Activated naive CD4-positive, alpha-beta T cell treated with anti-CD3 and anti-CD28 coated beads, Interleukin-2, amount 10 ng/mL, durations not matched to agents 7 days and 5 days (primary cell): Measurements from ENCODE around the gene OPCML.

Experiments used
- CTCF ChIA-PET: fragments of 350-600 bp; sonication (Branson Sonifier 250); formaldehyde crosslinking; loops from one replicate; lab custom pipeline; 2021; ENCODE audit warnings: antibody characterized with exemption; lab: Charles Lee
- DNase-seq: peaks from one replicate; pipeline ENCODE4 v3.0.0-alpha.2; 2020
- H3K27ac Mint-ChIP-seq: one replicate; pipeline ENCODE4 v1.8.0; 2021; ENCODE audit warnings: mild to moderate bottlenecking, moderate library complexity, mixed read lengths
- H3K27me3 Mint-ChIP-seq: one replicate; pipeline ENCODE4 v1.8.0; 2021; ENCODE audit warnings: mild to moderate bottlenecking, mixed read lengths
- H3K36me3 Mint-ChIP-seq: one replicate; pipeline ENCODE4 v1.8.0; 2021; ENCODE audit warnings: mixed read lengths
- H3K4me1 Mint-ChIP-seq: one replicate; pipeline ENCODE4 v1.8.0; 2021; ENCODE audit warnings: mixed read lengths
- H3K4me3 Mint-ChIP-seq: one replicate; pipeline ENCODE4 v1.8.0; 2021; ENCODE audit warnings: mild to moderate bottlenecking, moderate library complexity, mixed read lengths
- H3K9me3 Mint-ChIP-seq: one replicate; pipeline ENCODE4 v1.8.0; 2021; ENCODE audit warnings: mixed read lengths

Gene OPCML

GRCh38 chr11:133441964-133442660, 90.2 kb downstream of the OPCML start:
- Mint-ChIP-seq H3K27ac (no peak overlapping the region), H3K4me1 (no peaks in the 10 kb centered on the region), H3K27me3 (no peaks in the 10 kb centered on the region), H3K9me3 (no peaks in the 10 kb centered on the region), H3K36me3 (no peaks in the 10 kb centered on the region), H3K4me3 (no peak overlapping the region)
- no peak for DNase-seq
- CTCF ChIA-PET: no interaction called here

DNA sequence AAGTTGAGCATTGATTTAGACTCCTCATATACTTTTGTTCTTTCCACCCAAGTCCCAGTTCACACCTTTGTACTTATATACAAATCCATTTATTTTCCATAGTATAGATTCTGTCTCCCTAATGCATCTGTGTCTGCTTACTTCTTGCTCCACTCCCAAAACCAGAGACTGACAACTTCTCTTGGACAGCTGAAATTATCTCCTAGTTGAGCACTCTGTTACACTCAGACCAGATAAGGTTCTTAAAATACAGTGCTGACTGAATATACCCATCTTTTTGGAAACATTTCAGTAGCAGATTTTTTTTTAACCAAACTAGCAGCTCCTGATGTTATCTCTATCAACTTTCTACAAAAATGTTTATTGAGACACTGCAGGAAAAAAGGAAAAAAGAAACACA, 106.3 kb downstream of the OPCML start:
- CTCF ChIA-PET: no interaction called here

GRCh38 chr11:133425245-133425644, 107.1 kb downstream of the OPCML start:
- CTCF ChIA-PET: no interaction called here
- Mint-ChIP-seq H3K27me3 (no peaks in the 10 kb centered on the region), H3K4me3 (no peak overlapping the region), H3K4me1 (no peaks in the 10 kb centered on the region), H3K27ac (no peak overlapping the region), H3K36me3 (no peaks in the 10 kb centered on the region), H3K9me3 (no peaks in the 10 kb centered on the region)
- DNase-seq: no peak

More for the DNA sequence above, 106.3 kb downstream of the OPCML start:
- Mint-ChIP-seq H3K4me1 (no peaks in the 10 kb centered on the region), H3K36me3 (no peaks in the 10 kb centered on the region), H3K27ac (no peak overlapping the region), H3K4me3 (no peak overlapping the region), H3K9me3 (no peaks in the 10 kb centered on the region), H3K27me3 (no peaks in the 10 kb centered on the region)
- DNase-seq: no peak

- H3K4me3 Mint-ChIP-seq: no peak overlapping the region
- H3K9me3 Mint-ChIP-seq: no peaks in the 10 kb centered on the region
- H3K27ac Mint-ChIP-seq: no peak overlapping the region
- no peaks in the 10 kb centered on the region for H3K4me1 Mint-ChIP-seq
- CTCF ChIA-PET: no interaction called here
- no peaks in the 10 kb centered on the region for H3K27me3 Mint-ChIP-seq
- H3K36me3 Mint-ChIP-seq: no peaks in the 10 kb centered on the region
- DNase-seq: no peak
Measured at GRCh38 chr11:133418218-133418617, 114.1 kb downstream of the OPCML start.

GRCh38 chr11:133414506-133414905, 117.8 kb downstream of the OPCML start:
- H3K9me3 Mint-ChIP-seq: no peaks in the 10 kb centered on the region
- H3K27ac Mint-ChIP-seq: no peak overlapping the region
- no peaks in the 10 kb centered on the region for H3K36me3 Mint-ChIP-seq
- H3K27me3 Mint-ChIP-seq: no peaks in the 10 kb centered on the region
- no peak overlapping the region for H3K4me3 Mint-ChIP-seq
- no peaks in the 10 kb centered on the region for H3K4me1 Mint-ChIP-seq
- no peak for DNase-seq
- CTCF ChIA-PET: no interaction called here

GRCh38 chr11:133413703-133414102, 118.6 kb downstream of the OPCML start:
- H3K9me3 Mint-ChIP-seq: no peaks in the 10 kb centered on the region
- no peak overlapping the region for H3K4me3 Mint-ChIP-seq
- CTCF ChIA-PET: no interaction called here
- no peak for DNase-seq
- no peaks in the 10 kb centered on the region for H3K27me3 Mint-ChIP-seq
- no peaks in the 10 kb centered on the region for H3K36me3 Mint-ChIP-seq
- no peak overlapping the region for H3K27ac Mint-ChIP-seq
- H3K4me1 Mint-ChIP-seq: no peaks in the 10 kb centered on the region

DNA sequence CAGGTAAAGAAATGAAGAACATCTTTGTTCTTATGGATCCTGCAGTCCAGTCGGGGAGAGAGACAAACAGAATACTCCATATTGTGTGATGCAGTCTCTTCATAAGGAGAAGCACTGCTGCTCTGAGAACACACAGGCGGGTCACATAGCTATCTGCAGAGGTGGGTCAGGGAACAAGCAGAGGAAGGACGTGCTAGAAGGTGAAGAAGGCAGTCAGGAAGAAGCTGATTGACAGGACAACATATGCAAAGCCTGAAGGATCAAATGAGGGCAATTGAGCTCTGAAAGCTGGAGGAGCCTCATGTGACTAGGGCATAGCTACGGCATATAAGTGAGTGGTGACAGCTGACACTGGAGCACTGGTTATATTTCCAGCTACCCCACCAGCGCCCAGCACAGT, 122.5 kb downstream of the OPCML start:
- no peak for DNase-seq
- H3K36me3 Mint-ChIP-seq: no peaks in the 10 kb centered on the region
- no peaks in the 10 kb centered on the region for H3K27me3 Mint-ChIP-seq
- no peaks in the 10 kb centered on the region for H3K4me1 Mint-ChIP-seq
- CTCF ChIA-PET: no interaction called here
- H3K27ac Mint-ChIP-seq: no peak overlapping the region
- no peak overlapping the region for H3K4me3 Mint-ChIP-seq
- H3K9me3 Mint-ChIP-seq: no peaks in the 10 kb centered on the region

DNA sequence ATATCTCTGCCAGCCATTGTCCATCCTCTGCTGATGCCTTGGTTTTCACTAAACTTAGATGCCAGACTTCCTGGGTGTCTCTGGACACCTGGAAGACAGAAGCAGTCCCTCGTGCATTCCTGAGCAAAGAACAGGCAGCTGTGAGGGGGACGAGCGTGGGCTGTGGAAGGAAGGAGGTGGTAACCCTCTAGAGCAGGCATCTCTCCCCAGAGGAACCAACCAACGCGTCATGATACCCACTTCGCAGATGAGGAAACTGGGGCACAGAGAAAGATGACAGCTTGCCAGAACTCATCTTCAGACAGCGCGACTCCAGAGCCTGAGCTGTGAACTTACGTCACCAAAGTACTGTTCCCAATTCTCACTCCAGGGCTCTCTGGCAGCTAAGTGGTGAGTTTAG, 123.4 kb downstream of the OPCML start:
- CTCF ChIA-PET: no interaction called here
- Mint-ChIP-seq H3K4me1 (no peaks in the 10 kb centered on the region), H3K9me3 (no peaks in the 10 kb centered on the region), H3K36me3 (no peaks in the 10 kb centered on the region), H3K27me3 (no peaks in the 10 kb centered on the region), H3K4me3 (no peak overlapping the region), H3K27ac (no peak overlapping the region)
- DNase-seq: no peak

DNA sequence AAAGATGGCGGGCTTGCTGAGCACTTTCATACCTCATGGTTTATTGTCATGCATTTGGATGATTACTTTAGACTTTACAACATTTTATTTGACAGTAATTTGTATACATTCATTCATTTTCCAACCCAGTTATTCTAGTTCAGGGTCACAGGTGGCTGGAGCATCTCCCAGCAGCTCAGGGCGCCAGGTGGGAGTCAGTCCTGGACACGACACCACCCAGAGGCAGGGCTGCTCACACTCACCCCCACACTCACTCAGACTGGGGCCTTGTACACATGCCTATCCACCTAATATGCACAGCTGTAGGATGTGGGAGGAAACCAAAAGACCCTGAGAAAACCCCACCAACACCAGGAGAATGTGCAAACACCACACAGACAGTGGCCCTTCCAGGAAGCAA, 123.9 kb downstream of the OPCML start:
- no peak overlapping the region for H3K4me3 Mint-ChIP-seq
- no peak for DNase-seq
- H3K9me3 Mint-ChIP-seq: no peaks in the 10 kb centered on the region
- no peak overlapping the region for H3K27ac Mint-ChIP-seq
- no peaks in the 10 kb centered on the region for H3K27me3 Mint-ChIP-seq
- CTCF ChIA-PET: no interaction called here
- no peaks in the 10 kb centered on the region for H3K4me1 Mint-ChIP-seq
- H3K36me3 Mint-ChIP-seq: no peaks in the 10 kb centered on the region

DNA sequence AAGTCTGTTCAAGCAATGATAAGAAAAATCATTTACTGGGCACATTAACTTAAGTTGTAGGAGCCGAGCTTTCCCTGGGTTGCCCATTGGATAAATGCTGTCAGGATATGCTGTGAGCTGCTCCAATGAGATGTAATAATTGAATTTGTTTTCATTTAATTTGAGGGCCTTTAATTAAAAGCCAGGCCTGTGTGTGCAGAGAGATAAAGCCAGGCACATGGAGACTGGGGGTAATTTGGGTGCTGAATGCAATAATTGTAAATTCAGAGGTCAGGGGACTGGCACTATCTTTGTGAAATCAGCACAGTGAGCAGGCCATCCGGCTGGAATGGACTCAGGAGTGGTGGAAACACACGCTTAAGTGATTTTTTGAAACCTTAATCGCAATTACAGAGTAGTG, 125.8 kb downstream of the OPCML start:
- Mint-ChIP-seq H3K9me3 (no peaks in the 10 kb centered on the region), H3K36me3 (no peaks in the 10 kb centered on the region), H3K4me1 (no peaks in the 10 kb centered on the region)

GRCh38 chr11:133403900-133404299, 128.4 kb downstream of the OPCML start:
- CTCF ChIA-PET: no interaction called here
- no peak for DNase-seq
- Mint-ChIP-seq H3K4me1 (no peaks in the 10 kb centered on the region), H3K36me3 (no peaks in the 10 kb centered on the region), H3K27ac (no peak overlapping the region), H3K9me3 (no peaks in the 10 kb centered on the region), H3K4me3 (no peak overlapping the region), H3K27me3 (no peaks in the 10 kb centered on the region)

More for the DNA sequence above, 125.8 kb downstream of the OPCML start:
- Mint-ChIP-seq H3K4me3 (no peak overlapping the region), H3K27me3 (no peaks in the 10 kb centered on the region), H3K27ac (no peak overlapping the region)
- CTCF ChIA-PET: no interaction called here
- DNase-seq: no peak

DNA sequence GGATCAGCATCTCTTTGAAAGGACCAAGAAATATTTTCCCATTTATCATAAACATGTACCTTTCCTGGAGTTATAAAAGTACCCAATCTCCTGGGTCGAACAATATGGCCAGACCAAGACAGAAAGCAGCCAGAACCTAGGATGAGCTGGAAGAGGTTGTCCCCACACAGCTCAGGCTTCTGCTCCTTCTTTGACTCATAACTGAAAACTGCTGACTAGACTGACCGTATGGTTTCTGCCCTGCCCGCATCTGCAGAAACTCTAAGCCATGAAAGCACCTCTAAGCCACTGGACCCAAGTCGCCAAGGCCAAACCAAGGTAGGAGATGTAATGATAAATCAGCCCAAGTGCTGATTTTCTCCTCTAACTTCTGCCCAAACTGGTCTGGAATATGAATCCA, 129.8 kb downstream of the OPCML start:
- no peak for DNase-seq
- Mint-ChIP-seq H3K27ac (no peak overlapping the region), H3K27me3 (no peaks in the 10 kb centered on the region), H3K4me3 (no peak overlapping the region), H3K36me3 (no peaks in the 10 kb centered on the region), H3K9me3 (no peaks in the 10 kb centered on the region), H3K4me1 (no peaks in the 10 kb centered on the region)
- CTCF ChIA-PET: no interaction called here

DNA sequence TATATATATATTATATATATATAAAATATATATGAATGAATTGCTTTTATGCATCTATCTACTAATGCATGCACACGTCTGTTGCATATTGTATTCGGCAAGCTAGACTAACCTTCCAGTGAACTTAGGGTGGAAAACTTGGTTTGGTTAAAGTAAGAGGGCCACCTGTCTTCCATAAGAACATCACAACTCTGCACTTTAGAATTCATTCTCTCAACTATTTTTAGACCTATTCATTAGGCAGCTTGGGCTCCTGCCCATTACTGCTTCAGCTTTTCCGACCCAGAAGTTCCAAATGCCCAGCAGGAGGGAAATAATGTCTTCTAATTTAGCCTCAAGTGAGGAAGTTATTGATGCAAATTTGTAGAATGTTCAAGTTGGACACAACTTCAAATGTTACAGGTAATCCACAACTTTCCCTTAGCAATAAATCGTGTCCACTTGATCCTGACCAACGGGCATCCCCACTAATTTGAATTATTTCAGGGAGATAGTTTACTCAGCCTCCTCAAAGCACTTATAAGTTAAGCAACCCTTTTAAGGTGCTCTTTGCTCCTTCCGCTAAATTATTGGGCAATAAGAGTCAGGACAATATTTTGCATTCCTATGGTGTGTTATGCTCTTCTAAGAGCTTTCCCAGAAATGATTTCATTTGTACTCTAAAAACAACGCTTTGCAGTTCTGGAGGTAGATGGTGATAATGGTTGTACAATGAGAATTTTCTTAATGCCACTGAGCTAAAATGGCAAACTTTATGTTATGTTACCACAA, 132.3 kb downstream of the OPCML start:
- no peaks in the 10 kb centered on the region for H3K4me1 Mint-ChIP-seq

DNA sequence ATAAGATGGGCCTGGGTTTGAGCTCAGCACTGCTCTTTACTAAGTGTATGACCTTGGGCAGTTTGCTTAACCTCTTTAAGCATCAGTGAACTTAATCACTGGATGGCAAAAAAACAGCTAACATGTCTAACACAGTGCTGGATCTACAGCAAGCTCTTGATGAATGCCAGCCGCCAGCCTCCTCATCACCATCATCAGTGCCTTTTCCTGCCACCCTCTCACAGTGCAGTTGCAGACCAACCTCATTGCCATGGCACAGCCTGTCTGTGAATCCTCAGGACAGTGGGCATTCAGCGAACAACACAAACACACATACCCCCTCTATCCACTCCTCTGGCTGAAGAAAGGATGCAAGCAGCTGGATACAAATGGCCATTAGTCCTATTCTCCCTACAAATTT, 133.0 kb downstream of the OPCML start:
- Mint-ChIP-seq H3K27ac (no peak overlapping the region), H3K4me1 (no peaks in the 10 kb centered on the region), H3K27me3 (no peaks in the 10 kb centered on the region), H3K36me3 (no peaks in the 10 kb centered on the region), H3K9me3 (no peaks in the 10 kb centered on the region), H3K4me3 (no peak overlapping the region)
- CTCF ChIA-PET: no interaction called here
- DNase-seq: no peak

More for the DNA sequence above, 132.3 kb downstream of the OPCML start:
- DNase-seq: no peak
- CTCF ChIA-PET: no interaction called here
- Mint-ChIP-seq H3K9me3 (no peaks in the 10 kb centered on the region), H3K36me3 (no peaks in the 10 kb centered on the region), H3K27me3 (no peaks in the 10 kb centered on the region), H3K4me3 (no peak overlapping the region), H3K27ac (no peak overlapping the region)

- Mint-ChIP-seq H3K9me3 (no peaks in the 10 kb centered on the region), H3K4me3 (no peak overlapping the region), H3K4me1 (no peaks in the 10 kb centered on the region), H3K36me3 (no peaks in the 10 kb centered on the region), H3K27me3 (no peaks in the 10 kb centered on the region), H3K27ac (no peak overlapping the region)
- CTCF ChIA-PET: interaction anchor here (0.8 kb wide), 1 partner anchor 8 kb away, joined by 3 read pairs; no protein-coding TSS in a partner anchor
- DNase-seq: no peak
Measured at GRCh38 chr11:133390803-133391202, 141.5 kb downstream of the OPCML start.
